ENCODE data around the gene EFNB1. TPM values are rescaled to one million over a fixed set of nuclear protein-coding genes. Genes with fewer than 3 reads are reported as not detected.

Gene EFNB1
- total and polyA plus RNA-seq, 2 of the 4 experiments (the other 2 are of a cell fraction) = 17.9 to 26.8 TPM

DNA sequence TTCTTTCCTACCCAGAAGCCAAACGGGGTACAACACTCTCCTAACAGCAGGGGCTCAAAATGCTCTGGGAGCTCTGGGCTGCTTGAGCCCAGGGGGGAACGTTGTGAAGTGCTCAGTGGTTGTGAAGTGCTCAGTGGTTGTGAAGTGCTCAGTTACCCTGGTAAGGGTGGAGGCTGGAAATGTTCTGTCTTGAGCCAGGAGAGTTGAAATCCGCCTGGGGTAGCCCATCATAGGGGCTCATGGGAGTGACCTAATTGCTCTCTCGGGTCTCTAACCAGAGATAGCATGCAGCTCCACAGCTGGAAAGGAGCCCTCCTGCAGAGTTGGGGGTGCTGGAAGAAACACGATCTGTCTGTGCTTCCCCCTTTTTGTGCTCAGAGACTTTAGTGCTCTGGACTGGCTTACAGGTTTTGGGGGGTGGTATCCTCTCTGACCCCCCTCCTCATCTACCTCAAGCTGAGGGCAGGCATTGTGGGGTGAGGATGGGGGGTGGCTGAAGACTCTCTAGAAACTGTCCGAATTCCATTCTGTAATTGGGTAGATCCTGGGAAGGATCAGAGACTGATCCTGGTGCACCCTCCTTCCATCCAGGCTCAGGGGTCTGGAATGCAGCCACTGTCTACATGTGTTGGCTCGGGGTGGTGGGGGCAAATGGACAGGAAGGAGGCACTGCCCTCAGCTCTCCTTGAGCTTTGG is 2.7 kb downstream of the EFNB1 start:
- H3K4ac ChIP-seq (ENCODE audit: low read depth, low read length) = peak overlapping the region; percentile 39; the same call in 1 of the 2 replicates
- H2BK15ac ChIP-seq (ENCODE audit: low read depth, low read length) = no peak overlapping the region
- BruUV-seq (replicated peaks) = no TSS peak
- POLR2A ChIA-PET (ENCODE audit: unreplicated experiment) = no interaction called here
- H3K4me3 ChIP-seq (ENCODE audit: insufficient read depth, low read depth, low read length) = peak overlapping the region; percentile 86
- H3K27ac ChIP-seq (ENCODE audit: insufficient read depth, low read length) = peak overlapping the region; percentile 46; the same call in 1 of the 2 replicates
- in situ Hi-C loops (cut with MboI; ENCODE audit: low sequenced_read_pairs) (loop anchor here (25.0 kb wide), 1 partner anchor 206 kb away; no protein-coding TSS in a partner anchor), dilution Hi-C loops (cut with HindIII; ENCODE audit: low sequenced_read_pairs, unreplicated experiment) (no loop called here), intact Hi-C loops (cut with micrococcal nuclease) (loop anchor here (1.0 to 10.0 kb wide), 2 partner anchors 103 to 229 kb away; no protein-coding TSS in a partner anchor)
- peak overlapping the region; percentile 38 for H3K9ac ChIP-seq (ENCODE audit: low read depth, low read length)
- no peaks in the 10 kb centered on the region; the same call in 1 of the 2 replicates for H3K9me1 ChIP-seq (ENCODE audit: insufficient read depth, low read length)
- no peak overlapping the region for H2BK20ac ChIP-seq (ENCODE audit: low read depth, low read length)
- H3K4me2 ChIP-seq (ENCODE audit: low read depth, low read length) = peak overlapping the region; percentile 83
- H3K27me3 ChIP-seq (ENCODE audit: control insufficient read depth, insufficient read depth, low read length) = no peaks in the 10 kb centered on the region; the same call in 1 of the 2 replicates
- H4K20me1 ChIP-seq (ENCODE audit: insufficient read depth, low read length) = peaks cover 21% of the 10 kb centered on the region
- H3K79me1 ChIP-seq (ENCODE audit: low read depth in 1 of 2, low read length in 2 of 2) = peaks cover 2 to 22% of the 10 kb centered on the region in 2 experiments; a peak in 3 of 4 replicates
- H2AFZ ChIP-seq (replicated peaks; ENCODE audit: low read length, poor library complexity) = peak overlapping the region; percentile 80
- H3K23ac ChIP-seq (ENCODE audit: low read depth, low read length) = 0 out of 2 replicates have a peak overlapping the region, but pooled peaks have one; percentile 66
- H4K91ac ChIP-seq (ENCODE audit: insufficient read depth, low read depth, low read length) = no peak overlapping the region
- peak; percentile 13 for DNase-seq
- peak overlapping the region; percentile 77 for H2AK9ac ChIP-seq (replicated peaks; ENCODE audit: low read depth, low read length, poor library complexity)
- no peaks in the 10 kb centered on the region for H3K9me3 ChIP-seq (ENCODE audit: control insufficient read depth, insufficient read depth, low read length)
- H4K8ac ChIP-seq (ENCODE audit: low read depth in 2 of 2, low read length in 2 of 2) = no peak overlapping the region
- no peak overlapping the region for H3K56ac ChIP-seq (ENCODE audit: extremely low read depth, insufficient read depth, low read length)
- 29% methylated on average over 1 of the region's 7 CpGs; no CpG with 5 or more reads in 1 of the 2 experiments for WGBS, 2 experiments (ENCODE audit: extremely low coverage in 2 of 2, insufficient read length in 1 of 2)
- CTCF ChIA-PET = interaction anchor here (0.8 kb wide), 1 partner anchor 229 kb away, joined by 3 read pairs; no protein-coding TSS in a partner anchor
- H3K36me3 ChIP-seq (ENCODE audit: control insufficient read depth, insufficient read depth, low read length) = no peaks in the 10 kb centered on the region
- no peak; the same call in 1 of the 2 replicates for ATAC-seq (ENCODE audit: low read depth)
- 0 out of 2 replicates have a peak overlapping the region, but pooled peaks have one; percentile 58 for H3K14ac ChIP-seq (replicated peaks; ENCODE audit: low read depth, low read length)
- H2AK5ac ChIP-seq (ENCODE audit: low read depth, low read length) = no peak overlapping the region
- no peak overlapping the region for H4K5ac ChIP-seq (ENCODE audit: low read depth, low read length)
- peaks cover 3% of the 10 kb centered on the region; the same call in 1 of the 2 replicates for H3K4me1 ChIP-seq (ENCODE audit: control insufficient read depth, insufficient read depth, low read length)
- no peak overlapping the region; the same call in 1 of the 2 replicates for H3K18ac ChIP-seq (ENCODE audit: low read depth, low read length)
- H2BK5ac ChIP-seq (ENCODE audit: low read depth, low read length, poor library complexity, severe bottlenecking) = peak overlapping the region; percentile 14
- no peak overlapping the region; the same call in 1 of the 2 replicates for H2BK120ac ChIP-seq (ENCODE audit: low read depth, low read length)
- TF ChIP-seq CHD1 (IDR thresholded peaks at IDR 0.05; ENCODE audit: low read depth, low read length) (no peak), CEBPB (IDR thresholded peaks at IDR 0.05; ENCODE audit: low read depth, low read length) (no peak), MAFK (IDR thresholded peaks at IDR 0.05; ENCODE audit: low read depth, low read length) (no peak), SMC3 (IDR thresholded peaks at IDR 0.05; ENCODE audit: low read depth, low read length) (no peak), RFX5 (IDR thresholded peaks at IDR 0.05; ENCODE audit: low read depth, low read length) (no peak), RAD21 (IDR thresholded peaks at IDR 0.05; ENCODE audit: low read length) (no peak), FOS (IDR thresholded peaks at IDR 0.05; ENCODE audit: low read depth, low read length) (no peak), RCOR1 (IDR thresholded peaks at IDR 0.05; ENCODE audit: insufficient replicate concordance, low read length) (no peak), MXI1 (IDR thresholded peaks at IDR 0.05; ENCODE audit: borderline replicate concordance, low read depth, low read length) (no peak), BHLHE40 (IDR thresholded peaks at IDR 0.05; ENCODE audit: low read depth, low read length) (no peak)
- TF ChIP-seq, protein P1, sequence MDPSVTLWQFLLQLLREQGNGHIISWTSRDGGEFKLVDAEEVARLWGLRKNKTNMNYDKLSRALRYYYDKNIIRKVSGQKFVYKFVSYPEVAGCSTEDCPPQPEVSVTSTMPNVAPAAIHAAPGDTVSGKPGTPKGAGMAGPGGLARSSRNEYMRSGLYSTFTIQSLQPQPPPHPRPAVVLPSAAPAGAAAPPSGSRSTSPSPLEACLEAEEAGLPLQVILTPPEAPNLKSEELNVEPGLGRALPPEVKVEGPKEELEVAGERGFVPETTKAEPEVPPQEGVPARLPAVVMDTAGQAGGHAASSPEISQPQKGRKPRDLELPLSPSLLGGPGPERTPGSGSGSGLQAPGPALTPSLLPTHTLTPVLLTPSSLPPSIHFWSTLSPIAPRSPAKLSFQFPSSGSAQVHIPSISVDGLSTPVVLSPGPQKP (IDR thresholded peaks at IDR 0.05; ENCODE audit: borderline replicate concordance, low read depth, low read length) = no peak
- TF ChIP-seq, protein P2, sequence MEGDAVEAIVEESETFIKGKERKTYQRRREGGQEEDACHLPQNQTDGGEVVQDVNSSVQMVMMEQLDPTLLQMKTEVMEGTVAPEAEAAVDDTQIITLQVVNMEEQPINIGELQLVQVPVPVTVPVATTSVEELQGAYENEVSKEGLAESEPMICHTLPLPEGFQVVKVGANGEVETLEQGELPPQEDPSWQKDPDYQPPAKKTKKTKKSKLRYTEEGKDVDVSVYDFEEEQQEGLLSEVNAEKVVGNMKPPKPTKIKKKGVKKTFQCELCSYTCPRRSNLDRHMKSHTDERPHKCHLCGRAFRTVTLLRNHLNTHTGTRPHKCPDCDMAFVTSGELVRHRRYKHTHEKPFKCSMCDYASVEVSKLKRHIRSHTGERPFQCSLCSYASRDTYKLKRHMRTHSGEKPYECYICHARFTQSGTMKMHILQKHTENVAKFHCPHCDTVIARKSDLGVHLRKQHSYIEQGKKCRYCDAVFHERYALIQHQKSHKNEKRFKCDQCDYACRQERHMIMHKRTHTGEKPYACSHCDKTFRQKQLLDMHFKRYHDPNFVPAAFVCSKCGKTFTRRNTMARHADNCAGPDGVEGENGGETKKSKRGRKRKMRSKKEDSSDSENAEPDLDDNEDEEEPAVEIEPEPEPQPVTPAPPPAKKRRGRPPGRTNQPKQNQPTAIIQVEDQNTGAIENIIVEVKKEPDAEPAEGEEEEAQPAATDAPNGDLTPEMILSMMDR (conservative IDR thresholded peaks at IDR 0.05; ENCODE audit: low read depth, low read length) = no peak
- TF ChIP-seq, protein P3, sequence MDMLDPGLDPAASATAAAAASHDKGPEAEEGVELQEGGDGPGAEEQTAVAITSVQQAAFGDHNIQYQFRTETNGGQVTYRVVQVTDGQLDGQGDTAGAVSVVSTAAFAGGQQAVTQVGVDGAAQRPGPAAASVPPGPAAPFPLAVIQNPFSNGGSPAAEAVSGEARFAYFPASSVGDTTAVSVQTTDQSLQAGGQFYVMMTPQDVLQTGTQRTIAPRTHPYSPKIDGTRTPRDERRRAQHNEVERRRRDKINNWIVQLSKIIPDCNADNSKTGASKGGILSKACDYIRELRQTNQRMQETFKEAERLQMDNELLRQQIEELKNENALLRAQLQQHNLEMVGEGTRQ (IDR thresholded peaks at IDR 0.05; ENCODE audit: low read depth, low read length) = no peak
